GM10248 (cell line): ENCODE data around the gene TPCN1.

Source experiments
- CTCF ChIA-PET: fragments of 300-600 bp; sonication (Branson Sonifier 250); formaldehyde crosslinking; extraction: SDS; loops from one replicate; lab custom pipeline; 2021; ENCODE audit warnings: antibody characterized with exemption; lab: Yijun Ruan, JAX
- POLR2A ChIA-PET: fragments of 350-650 bp; sonication (Branson Sonifier 250); formaldehyde crosslinking; extraction: SDS; loops from one replicate; lab custom pipeline; 2020; ENCODE audit warnings: antibody characterized with exemption; lab: Yijun Ruan, JAX
- DNase-seq: peaks from one replicate; pipeline ENCODE4 v3.0.0; 2012; ENCODE audit errors: extremely low spot score
- CTCF ChIP-seq: IDR thresholded peaks from 2 replicates; pipeline ENCODE4 v1.5.1; 2012; ENCODE audit warnings: mild to moderate bottlenecking, low read depth; ENCODE audit errors: extremely low read depth, missing control alignments, control extremely low read depth

The TPCN1 gene

GRCh38 chr12:113179023-113179422 lies 42.2 kb upstream of the TPCN1 start:
- CTCF ChIA-PET, result interaction anchor here (1.3 to 12.9 kb wide), 3 partner anchors 22 to 186 kb away, joined by 4 to 190 read pairs (median 10); partner anchors contain the start of gene CFAP73
- DNase-seq, result no peak
- no peak for TF ChIP-seq CTCF
- POLR2A ChIA-PET, result no interaction called here

GRCh38 chr12:113180333-113180732 lies 40.9 kb upstream of the TPCN1 start:
- no peak for DNase-seq
- no peak for TF ChIP-seq CTCF
- POLR2A ChIA-PET, result no interaction called here
- CTCF ChIA-PET, result interaction anchor here (1.1 kb wide), 1 partner anchor 132 kb away, joined by 3 read pairs; no protein-coding TSS in a partner anchor

- TF ChIP-seq CTCF, result no peak
- no peak for DNase-seq
- POLR2A ChIA-PET, result no interaction called here
- CTCF ChIA-PET, result interaction anchor here (0.7 to 1.1 kb wide), 3 partner anchors 9 to 133 kb away, joined by 3 read pairs; no protein-coding TSS in a partner anchor
Measured at GRCh38 chr12:113181975-113182374, 39.3 kb upstream of the TPCN1 start.

DNA sequence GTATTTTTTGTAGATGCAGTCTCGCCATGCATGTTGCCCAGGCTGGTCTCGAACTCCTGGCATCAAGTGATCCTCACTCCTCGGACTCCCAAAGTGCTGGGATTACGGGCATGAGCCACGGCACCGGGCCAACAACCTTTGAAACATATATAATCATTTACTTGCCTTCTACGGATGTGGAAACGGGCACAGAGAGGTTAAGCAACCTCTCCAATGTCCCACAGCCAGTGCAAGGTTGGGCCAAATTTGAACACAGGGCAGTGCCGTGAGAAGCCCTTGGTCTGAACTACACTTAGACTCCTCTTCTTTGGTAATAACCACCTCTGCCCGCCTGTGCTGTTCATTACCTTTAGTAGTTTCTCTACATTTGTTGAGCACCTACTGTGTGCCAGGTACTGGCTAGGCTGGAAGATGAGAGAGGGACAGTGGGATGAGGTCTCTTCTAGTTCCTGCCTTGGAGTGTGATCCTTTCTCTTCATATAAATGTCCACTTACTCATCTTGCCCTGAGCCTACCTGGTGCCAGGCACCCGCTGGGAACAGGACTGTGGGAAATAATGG lies 38.2 kb upstream of the TPCN1 start:
- ChIA-PET POLR2A (no interaction called here), CTCF (interaction anchor here (1.1 to 3.5 kb wide), 3 partner anchors 9 to 134 kb away, joined by 3 to 15 read pairs (median 11); no protein-coding TSS in a partner anchor)
- no peak for DNase-seq
- TF ChIP-seq CTCF, result no peak

DNA sequence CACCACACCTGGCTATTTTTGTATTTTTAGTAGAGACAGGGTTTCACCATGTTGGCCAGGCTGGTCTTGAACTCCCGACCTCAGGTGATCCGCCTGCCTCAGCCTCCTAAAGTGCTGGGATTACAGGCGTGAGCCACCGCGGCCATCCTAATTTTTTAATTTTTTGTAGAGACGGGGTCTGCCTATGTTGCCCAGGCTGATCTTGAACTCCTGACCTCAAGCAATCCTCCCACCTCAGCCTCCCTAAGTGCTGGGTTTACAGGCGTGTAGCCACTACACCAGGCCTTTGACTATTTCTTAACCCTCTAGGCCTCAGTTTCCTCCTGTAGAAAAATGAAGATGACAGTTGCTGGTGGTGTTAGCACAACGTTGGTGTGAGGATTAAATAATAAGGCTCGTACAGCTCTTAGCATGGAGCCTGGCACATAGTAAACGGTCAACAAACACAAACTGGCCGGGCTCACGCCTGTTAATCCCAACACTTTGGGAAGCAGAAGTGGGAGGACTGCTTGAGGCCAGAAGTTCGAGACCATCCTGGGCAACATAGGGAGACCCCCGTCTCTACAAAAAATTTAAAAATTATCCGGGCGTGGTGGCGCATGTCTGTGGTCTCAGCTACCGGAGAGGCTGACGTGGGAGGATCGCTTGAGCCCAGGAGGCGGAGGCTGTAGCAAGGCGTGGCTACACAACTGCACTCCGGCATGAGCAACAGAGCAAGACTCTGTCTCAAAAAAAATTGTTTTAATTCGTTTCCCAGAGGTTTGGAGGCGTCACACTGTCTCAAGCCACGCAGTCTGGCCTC lies 37.0 kb upstream of the TPCN1 start:
- ChIA-PET CTCF (interaction anchor here (1.9 to 3.5 kb wide), 2 partner anchors 10 to 11 kb away, joined by 11 to 15 read pairs; no protein-coding TSS in a partner anchor), POLR2A (interaction anchor here (0.6 to 2.4 kb wide), 3 partner anchors 17 to 46 kb away, joined by 3 to 7 read pairs (median 4); partner anchors contain the start of gene TPCN1)
- DNase-seq, result no peak
- no peak for TF ChIP-seq CTCF

DNA sequence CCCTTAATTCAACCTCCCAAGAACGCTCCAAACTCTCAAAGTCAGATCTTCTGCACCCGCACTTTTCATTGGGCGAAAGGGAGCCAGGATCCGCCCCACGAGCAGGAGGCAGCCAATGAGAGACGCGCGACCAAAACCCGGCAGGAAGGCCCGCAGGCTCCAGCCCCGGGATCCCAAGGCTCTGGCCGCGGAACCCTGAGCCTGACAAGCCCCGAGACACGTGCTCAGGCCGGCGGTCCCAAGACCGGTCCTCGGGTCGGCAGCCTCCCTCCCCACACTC lies 36.4 kb upstream of the TPCN1 start:
- no peak for TF ChIP-seq CTCF
- ChIA-PET CTCF (interaction anchor here (1.2 to 3.5 kb wide), 4 partner anchors 10 to 224 kb away, joined by 3 to 15 read pairs (median 7); no protein-coding TSS in a partner anchor), POLR2A (interaction anchor here (0.7 to 2.4 kb wide), 3 partner anchors 37 to 841 kb away, joined by 3 to 7 read pairs (median 4); partner anchors contain the start of gene TPCN1)
- DNase-seq, result peak; percentile 93
